Brain microvascular endothelial cell (primary cell): ENCODE data around the gene RBCK1.
"Not testable (repeated sequence)": the region's sequence is repeated elsewhere in the genome, so short reads cannot be mapped to it uniquely, and the experiment has no call there.

ENCODE experiments used
- DNase-seq: peaks from one replicate; pipeline ENCODE4 v3.0.0-alpha.2; 2020
- H3K27ac ChIP-seq: fragments of 250-450 bp; sonication (Bioruptor Pico); 2 replicates; pipeline ENCODE4 v1.5.1; 2020; ENCODE audit warnings: mild to moderate bottlenecking, moderate library complexity
- H3K27me3 ChIP-seq: fragments of 250-450 bp; sonication (Bioruptor Pico); replicated peaks from 2 replicates; pipeline ENCODE4 v1.5.1; 2020; ENCODE audit warnings: mild to moderate bottlenecking
- H3K36me3 ChIP-seq: fragments of 250-450 bp; sonication (Bioruptor Pico); replicated peaks from 2 replicates; pipeline ENCODE4 v1.5.1; 2020; ENCODE audit warnings: mild to moderate bottlenecking
- H3K4me3 ChIP-seq: 2 replicates; pipeline ENCODE4 v1.5.1; 2011; ENCODE audit warnings: low read depth, mild to moderate bottlenecking, control low read depth, low read length, moderate library complexity
- CTCF ChIP-seq: IDR thresholded peaks from 2 replicates; pipeline ENCODE4 v1.5.1; 2011; ENCODE audit warnings: low read depth, mild to moderate bottlenecking, moderate library complexity, low read length, control low read depth, inconsistent platforms; ENCODE audit errors: missing control alignments
- in situ Hi-C: cut with HindIII; loops from 2 replicates; pipeline ENCODE4 v1.10.0; 2017; ENCODE audit warnings: low sequenced_read_pairs, low pct_ligation_motif_present

RBCK1 gene

GRCh38 chr20:443223-443775 lies 35.2 kb downstream of the RBCK1 start:
- no peak overlapping the region for H3K4me3 ChIP-seq
- H3K36me3 ChIP-seq: peaks cover 61% of the 10 kb centered on the region
- in situ Hi-C loops: no loop called here
- no peak overlapping the region for H3K27ac ChIP-seq
- H3K27me3 ChIP-seq: no peaks in the 10 kb centered on the region
- TF ChIP-seq CTCF: no peak
- DNase-seq: no peak

GRCh38 chr20:444117-444516 lies 36.0 kb downstream of the RBCK1 start:
- Histone ChIP-seq H3K27me3 (no peaks in the 10 kb centered on the region), H3K4me3 (no peak overlapping the region), H3K27ac (no peak overlapping the region), H3K36me3 (peaks cover 53% of the 10 kb centered on the region)
- in situ Hi-C loops: no loop called here
- TF ChIP-seq CTCF: no peak
- no peak for DNase-seq

- in situ Hi-C loops: no loop called here
- Histone ChIP-seq H3K27me3 (no peaks in the 10 kb centered on the region), H3K4me3 (no peak overlapping the region), H3K36me3 (peaks cover 45% of the 10 kb centered on the region), H3K27ac (no peak overlapping the region)
- DNase-seq: peak; percentile 10
- no peak for TF ChIP-seq CTCF
Observed at GRCh38 chr20:444862-445426, 36.8 kb downstream of the RBCK1 start.

- in situ Hi-C loops: no loop called here
- no peak for DNase-seq
- H3K27ac ChIP-seq: no peak overlapping the region
- peaks cover 37% of the 10 kb centered on the region for H3K36me3 ChIP-seq
- TF ChIP-seq CTCF: no peak
- no peak overlapping the region for H3K4me3 ChIP-seq
- no peaks in the 10 kb centered on the region for H3K27me3 ChIP-seq
Observed at GRCh38 chr20:445514-446336, 37.6 kb downstream of the RBCK1 start.

- H3K27ac ChIP-seq, in situ Hi-C loops, H3K4me3 ChIP-seq, DNase-seq, H3K27me3 ChIP-seq, H3K36me3 ChIP-seq: not testable (repeated sequence)
Observed at GRCh38 chr20:452021-452420, 43.9 kb downstream of the RBCK1 start.

DNA sequence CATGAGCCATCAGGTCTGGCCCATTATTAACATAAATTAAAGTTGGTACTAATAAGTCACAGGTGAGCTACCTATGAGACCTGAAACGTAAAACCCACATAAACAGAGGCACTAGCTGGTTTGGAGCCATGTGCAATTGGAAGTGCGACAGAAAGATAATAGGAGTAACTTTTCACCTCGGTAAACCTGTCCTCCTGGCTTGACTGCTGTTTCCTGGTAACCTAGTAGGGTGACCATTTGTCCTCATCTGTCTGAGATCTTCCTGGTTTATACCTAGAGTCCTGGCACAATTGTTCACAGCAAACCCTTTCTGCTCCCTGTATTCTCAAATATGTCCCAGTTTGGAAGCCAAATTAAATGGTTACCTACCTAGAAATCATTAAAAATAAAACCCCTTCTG lies 46.9 kb downstream of the RBCK1 start:
- TF ChIP-seq CTCF: no peak
- Histone ChIP-seq H3K36me3 (no peaks in the 10 kb centered on the region), H3K27me3 (no peaks in the 10 kb centered on the region), H3K27ac (no peak overlapping the region), H3K4me3 (no peak overlapping the region)
- DNase-seq: no peak
- in situ Hi-C loops: no loop called here
